ENCODE results near the gene NCMAP. TPM values are rescaled to one million over a fixed set of nuclear protein-coding genes. Genes with fewer than 3 reads are reported as not detected.

NCMAP gene
- total RNA-seq, 1 donor from 2014 or later, result 2.2 TPM

DNA sequence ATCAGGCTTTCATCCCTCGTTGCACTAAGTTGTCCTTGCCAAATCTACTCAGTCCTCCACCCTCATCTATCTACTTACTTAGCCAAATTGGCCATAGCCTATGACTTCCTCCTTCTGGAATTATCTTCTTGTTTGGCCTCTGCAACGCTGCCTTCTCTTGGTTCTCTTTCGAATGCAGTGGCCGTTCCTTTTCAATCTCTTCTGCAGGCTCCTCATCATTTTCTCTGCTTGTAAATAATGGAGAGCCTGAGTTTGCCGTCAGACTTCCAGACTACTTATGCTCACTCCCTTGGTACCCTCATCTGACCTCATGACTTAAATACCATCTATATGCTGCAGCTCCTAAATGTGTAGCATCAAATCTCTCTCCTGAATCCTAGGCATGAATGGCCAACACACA lies 64.8 kb downstream of the NCMAP start:
- no peak for DNase-seq (ENCODE audit: low read depth)
- TF ChIP-seq, protein P1, sequence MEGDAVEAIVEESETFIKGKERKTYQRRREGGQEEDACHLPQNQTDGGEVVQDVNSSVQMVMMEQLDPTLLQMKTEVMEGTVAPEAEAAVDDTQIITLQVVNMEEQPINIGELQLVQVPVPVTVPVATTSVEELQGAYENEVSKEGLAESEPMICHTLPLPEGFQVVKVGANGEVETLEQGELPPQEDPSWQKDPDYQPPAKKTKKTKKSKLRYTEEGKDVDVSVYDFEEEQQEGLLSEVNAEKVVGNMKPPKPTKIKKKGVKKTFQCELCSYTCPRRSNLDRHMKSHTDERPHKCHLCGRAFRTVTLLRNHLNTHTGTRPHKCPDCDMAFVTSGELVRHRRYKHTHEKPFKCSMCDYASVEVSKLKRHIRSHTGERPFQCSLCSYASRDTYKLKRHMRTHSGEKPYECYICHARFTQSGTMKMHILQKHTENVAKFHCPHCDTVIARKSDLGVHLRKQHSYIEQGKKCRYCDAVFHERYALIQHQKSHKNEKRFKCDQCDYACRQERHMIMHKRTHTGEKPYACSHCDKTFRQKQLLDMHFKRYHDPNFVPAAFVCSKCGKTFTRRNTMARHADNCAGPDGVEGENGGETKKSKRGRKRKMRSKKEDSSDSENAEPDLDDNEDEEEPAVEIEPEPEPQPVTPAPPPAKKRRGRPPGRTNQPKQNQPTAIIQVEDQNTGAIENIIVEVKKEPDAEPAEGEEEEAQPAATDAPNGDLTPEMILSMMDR (conservative IDR thresholded peaks at IDR 0.05; ENCODE audit: low read depth, low read length), result no peak
- H3K4me3 ChIP-seq (ENCODE audit: low read depth, low read length), result no peak overlapping the region

DNA sequence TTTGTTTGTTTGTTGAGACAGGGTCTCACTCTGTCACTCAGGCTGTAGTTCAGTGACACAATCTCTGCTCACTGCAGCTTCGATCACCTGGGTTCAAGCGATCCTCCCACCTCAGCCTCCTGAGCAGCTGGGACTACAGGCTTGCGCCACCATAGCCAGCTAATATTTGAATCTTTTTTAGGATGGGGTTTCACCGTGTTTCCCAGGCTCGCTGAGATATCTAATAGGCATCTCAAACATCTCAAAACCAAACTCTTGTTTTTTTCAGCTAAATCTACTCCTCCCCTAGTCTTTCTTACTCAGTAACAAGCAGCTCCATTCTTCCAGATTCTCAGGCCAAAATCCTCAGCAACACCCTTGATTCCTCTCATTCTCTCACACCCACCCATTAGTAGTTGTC lies 65.2 kb downstream of the NCMAP start:
- TF ChIP-seq, protein P1 (conservative IDR thresholded peaks at IDR 0.05; ENCODE audit: low read depth, low read length), result no peak
- no peak for DNase-seq (ENCODE audit: low read depth)
- H3K4me3 ChIP-seq (ENCODE audit: low read depth, low read length), result no peak overlapping the region

DNA sequence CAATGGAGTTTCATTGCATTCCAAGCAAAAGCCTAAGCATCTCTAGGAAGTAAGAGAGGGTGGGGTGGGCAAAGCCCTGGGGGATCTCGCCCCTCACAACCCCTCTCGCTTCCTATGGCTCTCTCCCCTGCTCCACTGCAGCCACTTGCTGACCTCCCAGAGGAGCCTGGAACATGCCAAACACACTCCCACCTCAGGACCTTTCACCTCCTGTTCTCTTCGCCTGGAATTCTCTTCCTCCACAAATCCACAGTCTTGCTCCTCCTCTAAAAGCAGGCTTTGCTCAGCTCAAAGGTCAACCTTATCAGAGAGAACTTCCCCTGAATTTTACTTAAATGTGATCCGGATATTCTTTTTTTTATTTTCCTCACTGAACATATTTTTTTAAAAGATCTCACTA lies 66.3 kb downstream of the NCMAP start:
- no peak overlapping the region for H3K4me3 ChIP-seq (ENCODE audit: low read depth, low read length)
- TF ChIP-seq, protein P1 (conservative IDR thresholded peaks at IDR 0.05; ENCODE audit: low read depth, low read length), result no peak
- no peak for DNase-seq (ENCODE audit: low read depth)

DNA sequence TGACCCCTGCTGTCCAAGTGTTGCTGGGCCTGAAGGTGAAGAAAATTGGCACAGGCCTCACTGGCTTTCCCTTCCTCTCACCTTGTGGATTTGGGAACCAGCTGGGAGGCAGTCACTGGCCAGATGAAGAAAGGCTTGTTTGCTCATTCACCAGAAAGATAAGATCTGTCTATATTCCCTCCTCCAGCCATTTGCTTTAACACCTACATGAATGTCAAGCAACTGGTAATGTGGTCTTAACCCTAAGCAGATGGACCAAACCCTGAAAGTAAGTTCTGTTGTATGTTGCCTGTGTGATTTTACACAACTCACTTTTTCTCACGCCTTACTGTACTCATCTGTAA lies 76.9 kb downstream of the NCMAP start:
- TF ChIP-seq, protein P1 (conservative IDR thresholded peaks at IDR 0.05; ENCODE audit: low read depth, low read length), result no peak
- no peak overlapping the region for H3K4me3 ChIP-seq (ENCODE audit: low read depth, low read length)
- no peak for DNase-seq (ENCODE audit: low read depth)

DNA sequence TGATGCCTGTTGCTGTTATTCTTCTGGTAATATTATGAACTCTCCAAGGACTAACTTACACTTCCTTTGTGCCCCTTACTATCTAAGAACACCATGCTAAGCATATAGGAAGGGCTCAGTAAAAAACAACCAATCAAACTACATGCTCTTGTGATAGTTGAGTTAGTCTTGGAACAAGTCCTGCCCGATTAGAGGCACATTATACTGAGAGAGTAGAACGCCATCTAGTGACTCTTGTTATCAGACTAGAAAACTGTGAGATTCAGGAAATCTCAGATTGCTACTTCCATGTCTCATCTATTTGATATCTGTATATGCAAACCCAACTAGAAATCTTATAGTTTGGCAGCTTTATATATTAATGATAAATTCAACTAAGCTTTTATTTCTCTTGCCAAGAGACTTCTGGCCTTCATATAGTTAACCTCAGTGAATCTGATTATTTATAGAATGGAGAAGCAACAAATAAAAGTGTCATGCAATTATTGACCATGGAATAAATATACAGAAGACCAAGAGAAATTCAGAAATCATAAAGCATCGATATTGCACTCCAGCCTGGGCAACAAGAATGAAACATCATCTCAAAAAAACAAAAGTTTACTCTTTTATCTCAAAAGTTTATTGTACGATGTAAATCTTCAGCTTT lies 79.4 kb downstream of the NCMAP start:
- no peak for DNase-seq (ENCODE audit: low read depth)
- H3K4me3 ChIP-seq (ENCODE audit: low read depth, low read length), result no peak overlapping the region
- TF ChIP-seq, protein P1 (conservative IDR thresholded peaks at IDR 0.05; ENCODE audit: low read depth, low read length), result peak; percentile 80

DNA sequence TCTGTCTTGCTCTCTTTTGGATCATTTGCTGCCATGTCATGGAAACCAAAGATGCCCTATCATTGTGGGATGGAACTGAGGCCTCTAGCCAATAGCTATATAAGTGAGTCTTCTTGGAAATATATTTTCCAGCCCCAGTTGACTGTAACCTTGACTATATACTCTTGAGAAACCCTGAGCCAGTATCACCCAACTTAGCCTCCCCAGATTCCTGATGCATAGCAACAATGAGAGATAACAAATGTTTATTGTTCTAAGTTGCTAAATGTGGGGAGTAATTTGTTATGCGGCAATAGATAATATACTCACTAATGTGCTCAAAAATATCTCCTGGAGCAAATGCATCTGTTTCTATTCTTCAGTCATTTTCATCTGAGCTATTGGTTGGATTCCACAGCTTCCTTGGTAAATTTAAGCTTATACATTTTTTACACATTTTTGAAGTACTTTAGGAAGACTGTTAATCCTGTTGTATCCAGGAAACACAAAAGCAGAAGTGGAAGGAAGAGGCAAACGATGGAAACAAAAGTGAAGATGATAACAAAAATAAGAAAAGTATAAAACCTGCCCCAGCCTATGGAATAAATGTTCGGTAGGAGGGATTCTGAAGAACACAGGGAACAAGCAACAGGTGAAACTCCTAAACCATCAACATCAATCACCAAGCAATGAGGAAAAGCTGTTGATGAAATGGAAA lies 80.9 kb downstream of the NCMAP start:
- no peak overlapping the region for H3K4me3 ChIP-seq (ENCODE audit: low read depth, low read length)
- no peak for DNase-seq (ENCODE audit: low read depth)
- TF ChIP-seq, protein P1 (conservative IDR thresholded peaks at IDR 0.05; ENCODE audit: low read depth, low read length), result no peak

DNA sequence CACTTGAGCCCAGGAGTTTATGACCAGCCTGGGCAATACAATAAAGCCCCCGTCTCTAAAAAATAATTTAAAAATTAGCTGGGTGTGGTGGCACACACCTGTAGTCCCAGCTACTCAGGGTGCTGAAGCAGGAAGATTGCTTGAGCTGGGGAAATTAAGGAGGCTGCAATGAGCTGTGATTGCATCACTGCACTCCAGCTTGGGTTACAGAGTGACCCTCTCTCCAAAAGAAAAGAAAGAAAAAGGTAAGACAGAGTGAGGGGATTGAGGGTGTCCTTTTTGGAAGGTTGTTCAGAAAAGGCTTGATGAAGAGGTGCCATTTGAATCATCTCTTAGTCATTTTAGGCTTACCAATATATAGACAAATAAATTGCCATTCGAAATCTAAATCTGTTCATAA lies 83.2 kb downstream of the NCMAP start:
- TF ChIP-seq, protein P1 (conservative IDR thresholded peaks at IDR 0.05; ENCODE audit: low read depth, low read length), result no peak
- no peak for DNase-seq (ENCODE audit: low read depth)
- no peak overlapping the region for H3K4me3 ChIP-seq (ENCODE audit: low read depth, low read length)
